Measurements from ENCODE around the gene FAM47E.

DNA sequence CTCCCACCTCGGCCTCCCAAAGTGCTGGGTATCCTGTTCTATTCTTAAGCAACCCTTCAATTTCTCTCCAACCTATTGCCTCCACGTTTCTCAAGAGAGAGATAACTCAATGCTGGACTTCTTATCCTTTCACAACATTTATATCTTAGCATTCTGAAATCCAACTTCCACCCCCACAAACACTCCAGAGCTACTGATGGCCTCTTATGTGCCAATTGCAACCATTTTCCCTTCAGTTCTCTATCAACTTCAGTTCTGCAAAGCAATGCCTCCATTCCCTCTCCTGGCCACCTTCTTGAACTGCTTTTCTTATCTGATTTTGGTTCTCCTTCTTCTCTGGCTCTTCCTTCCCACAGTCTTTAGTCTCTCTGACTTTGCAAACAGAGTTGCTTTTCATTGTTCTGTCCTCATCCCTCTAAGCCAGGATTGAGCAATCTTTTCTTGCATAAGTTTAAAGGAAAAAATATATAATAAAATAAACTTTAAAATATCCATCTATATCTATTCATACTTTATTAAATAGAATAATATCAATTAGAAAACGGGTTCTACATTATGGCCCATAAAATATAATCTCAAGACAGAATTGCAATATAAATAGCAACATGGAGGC, 51.4 kb downstream of the FAM47E start:
- no peak for TF ChIP-seq POLR2A (IDR thresholded peaks at IDR 0.05)
- TF ChIP-seq, protein P1, sequence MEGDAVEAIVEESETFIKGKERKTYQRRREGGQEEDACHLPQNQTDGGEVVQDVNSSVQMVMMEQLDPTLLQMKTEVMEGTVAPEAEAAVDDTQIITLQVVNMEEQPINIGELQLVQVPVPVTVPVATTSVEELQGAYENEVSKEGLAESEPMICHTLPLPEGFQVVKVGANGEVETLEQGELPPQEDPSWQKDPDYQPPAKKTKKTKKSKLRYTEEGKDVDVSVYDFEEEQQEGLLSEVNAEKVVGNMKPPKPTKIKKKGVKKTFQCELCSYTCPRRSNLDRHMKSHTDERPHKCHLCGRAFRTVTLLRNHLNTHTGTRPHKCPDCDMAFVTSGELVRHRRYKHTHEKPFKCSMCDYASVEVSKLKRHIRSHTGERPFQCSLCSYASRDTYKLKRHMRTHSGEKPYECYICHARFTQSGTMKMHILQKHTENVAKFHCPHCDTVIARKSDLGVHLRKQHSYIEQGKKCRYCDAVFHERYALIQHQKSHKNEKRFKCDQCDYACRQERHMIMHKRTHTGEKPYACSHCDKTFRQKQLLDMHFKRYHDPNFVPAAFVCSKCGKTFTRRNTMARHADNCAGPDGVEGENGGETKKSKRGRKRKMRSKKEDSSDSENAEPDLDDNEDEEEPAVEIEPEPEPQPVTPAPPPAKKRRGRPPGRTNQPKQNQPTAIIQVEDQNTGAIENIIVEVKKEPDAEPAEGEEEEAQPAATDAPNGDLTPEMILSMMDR (IDR thresholded peaks at IDR 0.05) = no peak

Measured in adrenal gland (tissue), 5 donors.